OCI-LY7 (cell line): ENCODE measurements around the gene CHML.

Experiments
- CTCF ChIP-seq: fragments of 200-600 bp; sonication (generic); conservative IDR thresholded peaks from 2 replicates; pipeline ENCODE4 v1.5.1; 2014; ENCODE audit warnings: mild to moderate bottlenecking, antibody characterized with exemption, low read length, moderate library complexity, mixed read lengths
- EZH2phosphoT487 ChIP-seq: fragments of 200-600 bp; sonication (generic); IDR thresholded peaks from 2 replicates; pipeline ENCODE4 v1.6.1; 2018; ENCODE audit warnings: low read depth, borderline replicate concordance, mild to moderate bottlenecking, mixed run types, antibody characterized with exemption, low read length, moderate library complexity, mixed read lengths

DNA sequence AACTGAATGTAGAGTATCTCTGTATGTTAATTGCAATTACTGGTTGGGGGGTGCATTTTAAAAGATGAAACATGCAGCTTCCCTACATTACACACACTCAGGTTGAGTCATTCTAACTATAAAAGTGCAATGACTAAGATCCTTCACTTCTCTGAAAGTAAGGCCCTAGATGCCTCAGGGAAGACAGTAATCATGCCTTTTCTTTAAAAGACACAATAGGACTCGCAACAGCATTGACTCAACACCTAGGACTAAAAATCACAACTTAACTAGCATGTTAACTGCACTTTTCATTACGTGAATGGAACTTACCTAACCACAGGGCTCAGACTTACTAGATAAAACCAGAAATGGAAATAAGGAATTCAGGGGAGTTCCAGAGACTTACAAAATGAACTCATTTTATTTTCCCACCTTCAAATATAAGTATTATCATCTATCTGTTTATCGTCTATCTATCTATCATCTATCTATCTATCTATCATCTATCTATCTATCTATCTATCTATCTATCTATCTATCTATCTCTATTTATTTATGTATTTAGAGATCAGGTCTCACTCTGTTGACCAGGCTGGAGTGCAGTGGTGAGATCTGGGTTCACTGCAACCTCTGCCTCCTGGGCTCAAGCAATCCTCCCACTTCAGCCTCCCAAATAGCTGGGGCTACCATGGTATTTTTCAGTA is 47.8 kb downstream of the CHML start:
- TF ChIP-seq CTCF (no peak), EZH2phosphoT487 (no peak)
